ENCODE results near the gene NDRG4.

Gene NDRG4

DNA sequence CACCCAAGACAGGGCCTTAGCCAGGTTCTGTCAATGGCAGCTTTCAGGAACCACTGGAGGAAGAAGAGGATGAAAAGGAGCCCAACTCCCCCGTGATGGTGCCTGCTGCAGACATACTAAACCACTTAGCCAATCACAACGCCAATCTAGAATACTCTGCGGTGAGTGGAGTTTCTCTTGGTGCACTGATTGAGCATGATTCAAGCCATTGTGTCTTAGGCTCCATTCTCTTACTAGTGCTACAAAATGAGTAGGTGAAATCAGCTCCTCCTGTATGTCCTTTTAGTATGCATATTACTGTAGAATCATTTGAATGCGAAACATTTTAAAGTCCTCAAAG, 16.8 kb downstream of the NDRG4 start:
- no peak overlapping the region for H3K4me2 ChIP-seq (ENCODE audit: low read depth, low read length, poor library complexity, severe bottlenecking)
- no peaks in the 10 kb centered on the region for H4K20me1 ChIP-seq (ENCODE audit: insufficient read depth, low read length, poor library complexity, severe bottlenecking)
- peaks cover 63% of the 10 kb centered on the region for H3K36me3 ChIP-seq (ENCODE audit: insufficient read depth, low read length)
- no peak for TF ChIP-seq EZH2phosphoT487 (IDR thresholded peaks at IDR 0.05; ENCODE audit: borderline replicate concordance)
- TF ChIP-seq, protein P1, sequence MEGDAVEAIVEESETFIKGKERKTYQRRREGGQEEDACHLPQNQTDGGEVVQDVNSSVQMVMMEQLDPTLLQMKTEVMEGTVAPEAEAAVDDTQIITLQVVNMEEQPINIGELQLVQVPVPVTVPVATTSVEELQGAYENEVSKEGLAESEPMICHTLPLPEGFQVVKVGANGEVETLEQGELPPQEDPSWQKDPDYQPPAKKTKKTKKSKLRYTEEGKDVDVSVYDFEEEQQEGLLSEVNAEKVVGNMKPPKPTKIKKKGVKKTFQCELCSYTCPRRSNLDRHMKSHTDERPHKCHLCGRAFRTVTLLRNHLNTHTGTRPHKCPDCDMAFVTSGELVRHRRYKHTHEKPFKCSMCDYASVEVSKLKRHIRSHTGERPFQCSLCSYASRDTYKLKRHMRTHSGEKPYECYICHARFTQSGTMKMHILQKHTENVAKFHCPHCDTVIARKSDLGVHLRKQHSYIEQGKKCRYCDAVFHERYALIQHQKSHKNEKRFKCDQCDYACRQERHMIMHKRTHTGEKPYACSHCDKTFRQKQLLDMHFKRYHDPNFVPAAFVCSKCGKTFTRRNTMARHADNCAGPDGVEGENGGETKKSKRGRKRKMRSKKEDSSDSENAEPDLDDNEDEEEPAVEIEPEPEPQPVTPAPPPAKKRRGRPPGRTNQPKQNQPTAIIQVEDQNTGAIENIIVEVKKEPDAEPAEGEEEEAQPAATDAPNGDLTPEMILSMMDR (conservative IDR thresholded peaks at IDR 0.05; ENCODE audit: low read length) = no peak
- no peaks in the 10 kb centered on the region for H3K79me2 ChIP-seq (ENCODE audit: insufficient read depth, low read length)
- no peaks in the 10 kb centered on the region for H3K4me1 ChIP-seq (ENCODE audit: insufficient read depth, low read length, poor library complexity, severe bottlenecking)
- no peak overlapping the region for H3K4me3 ChIP-seq (ENCODE audit: low read length, poor library complexity, severe bottlenecking)
- H3F3A ChIP-seq (ENCODE audit: low read depth) = no peaks in the 10 kb centered on the region
- H3K27me3 ChIP-seq (ENCODE audit: insufficient read depth, low read length, poor library complexity, severe bottlenecking) = no peaks in the 10 kb centered on the region
- no peak overlapping the region for H2AFZ ChIP-seq (ENCODE audit: low read length)
- no peaks in the 10 kb centered on the region for H3K9me3 ChIP-seq (ENCODE audit: insufficient read depth, low read depth, low read length)
- no peak overlapping the region for H3K9ac ChIP-seq (ENCODE audit: low read depth, low read length, poor library complexity, severe bottlenecking)
- no peaks in the 10 kb centered on the region for H3K9me2 ChIP-seq (replicated peaks; ENCODE audit: low read depth, low read length)

DNA sequence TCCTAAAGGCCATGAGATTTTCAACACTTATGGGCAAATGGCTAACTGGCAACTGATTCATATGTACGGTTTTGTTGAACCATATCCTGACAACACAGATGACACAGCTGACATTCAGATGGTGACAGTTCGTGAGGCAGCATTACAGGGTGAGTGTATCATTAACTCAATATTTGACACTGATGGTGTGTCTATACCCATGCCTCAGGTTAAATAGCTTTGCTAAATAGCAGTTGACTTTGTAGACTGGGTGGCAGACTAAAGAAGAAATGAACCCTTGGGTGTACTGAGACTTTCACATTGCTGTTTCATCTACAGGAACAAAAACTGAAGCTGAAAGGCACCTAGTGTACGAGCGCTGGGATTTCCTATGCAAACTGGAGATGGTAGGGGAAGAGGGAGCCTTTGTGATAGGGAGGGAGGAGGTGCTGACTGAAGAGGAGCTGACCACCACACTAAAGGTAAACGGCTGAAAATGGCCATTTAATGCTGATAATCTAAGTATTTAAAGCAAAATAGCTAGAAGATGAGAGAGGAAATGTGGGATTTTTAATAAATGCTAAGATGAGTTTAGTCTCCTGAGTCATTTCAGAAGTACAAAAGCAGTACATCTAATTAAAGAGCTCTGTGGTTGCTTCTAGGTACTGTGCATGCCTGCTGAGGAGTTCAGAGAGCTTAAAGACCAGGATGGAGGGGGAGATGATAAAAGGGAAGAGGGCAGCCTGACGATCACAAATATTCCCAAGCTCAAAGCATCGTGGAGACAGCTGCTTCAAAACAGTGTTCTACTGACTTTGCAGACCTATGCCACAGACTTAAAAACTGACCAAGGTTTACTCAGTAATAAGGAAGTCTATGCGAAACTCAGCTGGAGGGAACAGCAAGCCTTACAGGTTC, 18.4 kb downstream of the NDRG4 start:
- H3K4me1 ChIP-seq (ENCODE audit: insufficient read depth, low read length, poor library complexity, severe bottlenecking) = no peaks in the 10 kb centered on the region
- no peaks in the 10 kb centered on the region for H3K27me3 ChIP-seq (ENCODE audit: insufficient read depth, low read length, poor library complexity, severe bottlenecking)
- H3F3A ChIP-seq (ENCODE audit: low read depth) = no peaks in the 10 kb centered on the region
- no peak overlapping the region for H3K9ac ChIP-seq (ENCODE audit: low read depth, low read length, poor library complexity, severe bottlenecking)
- TF ChIP-seq, protein P1 (conservative IDR thresholded peaks at IDR 0.05; ENCODE audit: low read length) = no peak
- no peaks in the 10 kb centered on the region for H3K79me2 ChIP-seq (ENCODE audit: insufficient read depth, low read length)
- H2AFZ ChIP-seq (ENCODE audit: low read length) = no peak overlapping the region
- H3K9me2 ChIP-seq (replicated peaks; ENCODE audit: low read depth, low read length) = no peaks in the 10 kb centered on the region
- H4K20me1 ChIP-seq (ENCODE audit: insufficient read depth, low read length, poor library complexity, severe bottlenecking) = no peaks in the 10 kb centered on the region
- H3K36me3 ChIP-seq (ENCODE audit: insufficient read depth, low read length) = peaks cover 78% of the 10 kb centered on the region
- no peak overlapping the region for H3K4me3 ChIP-seq (ENCODE audit: low read length, poor library complexity, severe bottlenecking)
- no peak overlapping the region for H3K4me2 ChIP-seq (ENCODE audit: low read depth, low read length, poor library complexity, severe bottlenecking)
- no peaks in the 10 kb centered on the region for H3K9me3 ChIP-seq (ENCODE audit: insufficient read depth, low read depth, low read length)

DNA sequence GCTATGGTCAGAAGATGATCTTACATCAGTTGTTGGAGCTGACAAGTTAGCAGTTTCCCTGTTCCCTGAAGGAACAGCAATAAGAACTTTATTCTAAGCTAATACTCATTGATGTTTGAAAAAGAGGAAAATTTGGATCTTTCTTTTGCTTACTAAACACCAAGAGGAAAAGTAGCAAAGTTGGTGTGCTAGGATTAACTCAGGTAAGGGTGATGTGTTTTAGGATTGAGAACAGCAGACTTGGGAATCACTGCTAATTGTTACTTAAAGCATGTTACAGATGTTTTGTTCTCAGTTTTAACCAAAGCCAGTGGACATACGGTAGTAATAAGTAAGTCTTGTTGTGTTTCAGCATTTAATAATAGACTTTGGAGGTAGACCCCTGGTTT, 19.0 kb downstream of the NDRG4 start:
- Histone ChIP-seq H3K9me2 (replicated peaks; ENCODE audit: low read depth, low read length) (no peaks in the 10 kb centered on the region), H3K4me2 (ENCODE audit: low read depth, low read length, poor library complexity, severe bottlenecking) (no peak overlapping the region), H3K9me3 (ENCODE audit: insufficient read depth, low read depth, low read length) (no peaks in the 10 kb centered on the region), H3K4me1 (ENCODE audit: insufficient read depth, low read length, poor library complexity, severe bottlenecking) (no peaks in the 10 kb centered on the region), H3K36me3 (ENCODE audit: insufficient read depth, low read length) (peaks cover 84% of the 10 kb centered on the region), H2AFZ (ENCODE audit: low read length) (no peak overlapping the region), H4K20me1 (ENCODE audit: insufficient read depth, low read length, poor library complexity, severe bottlenecking) (no peaks in the 10 kb centered on the region), H3K27me3 (ENCODE audit: insufficient read depth, low read length, poor library complexity, severe bottlenecking) (no peaks in the 10 kb centered on the region), H3K9ac (ENCODE audit: low read depth, low read length, poor library complexity, severe bottlenecking) (no peak overlapping the region), H3K79me2 (ENCODE audit: insufficient read depth, low read length) (no peaks in the 10 kb centered on the region), H3F3A (ENCODE audit: low read depth) (no peaks in the 10 kb centered on the region), H3K4me3 (ENCODE audit: low read length, poor library complexity, severe bottlenecking) (no peak overlapping the region)
- TF ChIP-seq, protein P1 (conservative IDR thresholded peaks at IDR 0.05; ENCODE audit: low read length) = no peak
- no peak for TF ChIP-seq EZH2phosphoT487 (IDR thresholded peaks at IDR 0.05; ENCODE audit: borderline replicate concordance)
